Measurements from ENCODE around the gene RPL10. TPM values are rescaled to one million over a fixed set of nuclear protein-coding genes. Genes with fewer than 3 reads are reported as not detected.

Gene RPL10
- total and polyA plus RNA-seq, 2 of the 8 experiments (the other 6 are each of a cell fraction or from before 2014, with no cell fraction given) = 2,633 to 4,293 TPM

- peaks cover 0 to 15% of the 10 kb centered on the region in 2 experiments; a peak in 2 of 4 replicates for H3K79me2 ChIP-seq (ENCODE audit: control insufficient read depth in 1 of 2, insufficient read depth in 2 of 2, low read length in 2 of 2)
- H3K56ac ChIP-seq (replicated peaks; ENCODE audit: insufficient read length, low read depth, low read length) = peak overlapping the region; percentile 85
- DNase-seq (ENCODE audit: low read depth in 1 of 2, low spot score in 2 of 2) (peak in 1 of 2 experiments; percentile 72), FAIRE-seq (no peak)
- no peaks in the 10 kb centered on the region for H3K9me3 ChIP-seq (ENCODE audit: insufficient read depth in 2 of 2, low read depth in 1 of 2, low read length in 1 of 2)
- H3K23me2 ChIP-seq (ENCODE audit: low read depth, low read length) = peaks cover 6% of the 10 kb centered on the region; the same call in 1 of the 2 replicates
- peak overlapping the region; percentile 75 for H2BK5ac ChIP-seq (ENCODE audit: low read depth, low read length)
- ChIA-PET CTCF (ENCODE audit: partially characterized antibody) (interaction anchor here (0.8 to 4.9 kb wide), 4 partner anchors 12 to 137 kb away, joined by 3 to 20 read pairs (median 6); partner anchors contain the start of genes DNASE1L1 and FLNA), POLR2A (ENCODE audit: partially characterized antibody) (interaction anchor here (0.6 to 8.4 kb wide), 36 partner anchors 12 to 322 kb away, joined by 3 to 124 read pairs (median 5); partner anchors contain the start of genes ATP6AP1, DNASE1L1, EMD and FAM3A)
- H3K36me3 ChIP-seq (ENCODE audit: control insufficient read depth in 2 of 4, insufficient read depth in 4 of 4, low read length in 3 of 4) = peaks cover 13 to 25% (median 19%) of the 10 kb centered on the region in 4 experiments
- peak overlapping the region; percentile 95; the same call in 1 of the 2 replicates for H4K8ac ChIP-seq (ENCODE audit: extremely low read depth, insufficient read depth, low read length)
- H3K14ac ChIP-seq (ENCODE audit: insufficient read length) = no peak overlapping the region
- peaks cover 0 to 6% (median 0%) of the 10 kb centered on the region in 4 experiments; a peak in 2 of 7 replicates for H3K4me1 ChIP-seq (replicated peaks in 1 of 4; ENCODE audit: control insufficient read depth in 3 of 4, insufficient read depth in 4 of 4, low read length in 3 of 4)
- H3K79me1 ChIP-seq (ENCODE audit: low read depth, low read length) = no peaks in the 10 kb centered on the region
- H2BK120ac ChIP-seq (replicated peaks; ENCODE audit: low read depth, low read length) = no peak overlapping the region
- peak overlapping the region; percentile 71 for H3K18ac ChIP-seq (ENCODE audit: extremely low read depth, low read length)
- WGBS, 2 experiments (ENCODE audit: extremely low coverage in 1 of 2, insufficient coverage in 1 of 2, insufficient read length in 1 of 2, insufficient replicate concordance in 2 of 2, low coverage in 1 of 2, low lambda C conversion rate in 2 of 2, missing lambda C conversion rate in 1 of 2) = 6% methylated on average over 22 of the region's 53 CpGs; no CpG with 5 or more reads in 1 of the 2 experiments
- H3K4me3 ChIP-seq (ENCODE audit: extremely low read depth in 1 of 4, insufficient read depth in 2 of 4, low read depth in 3 of 4, low read length in 4 of 4) = peak overlapping the region; percentile 82 to 99 (median 96)
- H3K27me3 ChIP-seq (replicated peaks in 1 of 4; ENCODE audit: control insufficient read depth in 3 of 4, extremely low read depth in 1 of 4, insufficient read depth in 3 of 4, low read length in 3 of 4) = no peaks in the 10 kb centered on the region
- H2BK12ac ChIP-seq (ENCODE audit: low read depth, low read length) = no peak overlapping the region
- H3K23ac ChIP-seq (ENCODE audit: insufficient read length) = no peak overlapping the region
- H4K20me1 ChIP-seq (replicated peaks in 1 of 2; ENCODE audit: control insufficient read depth in 1 of 2, insufficient read depth in 2 of 2, low read length in 2 of 2) = peaks cover 3 to 4% of the 10 kb centered on the region in 2 experiments
- peak overlapping the region; percentile 77 for H4K91ac ChIP-seq (replicated peaks; ENCODE audit: insufficient read length, low read length)
- H3K9ac ChIP-seq (replicated peaks in 1 of 4; ENCODE audit: extremely low read depth in 1 of 4, low read depth in 3 of 4, low read length in 3 of 4) = peak overlapping the region; percentile 50 to 99 (median 90)
- peak overlapping the region; percentile 69 for H3K4ac ChIP-seq (replicated peaks; ENCODE audit: insufficient read length, low read depth, low read length)
- 0 out of 2 replicates have a peak overlapping the region, but pooled peaks have one; percentile 16 for H2AK5ac ChIP-seq (ENCODE audit: low read depth, low read length)
- no peak overlapping the region for H2BK20ac ChIP-seq (ENCODE audit: low read length)
- H2AFZ ChIP-seq (ENCODE audit: low read length) = no peak overlapping the region
- H3K4me2 ChIP-seq (ENCODE audit: insufficient read depth in 1 of 2, low read depth in 2 of 2, low read length in 2 of 2) = peak overlapping the region; percentile 84 to 85
- no peak overlapping the region for H2BK15ac ChIP-seq (ENCODE audit: low read length)
- peak overlapping the region; percentile 95 for H3K27ac ChIP-seq (ENCODE audit: low read depth, low read length)
- peak overlapping the region; percentile 86 for H4K5ac ChIP-seq (ENCODE audit: insufficient read length, low read depth, low read length)
- TF ChIP-seq SIX5 (IDR thresholded peaks at IDR 0.05; ENCODE audit: low read depth, low read length) = no peak
- no peak for TF ChIP-seq CTBP2 (IDR thresholded peaks at IDR 0.05; ENCODE audit: borderline replicate concordance, insufficient read depth, insufficient read length, low read length)
- peak; percentile 37 for TF ChIP-seq KDM4A (IDR thresholded peaks at IDR 0.05; ENCODE audit: low read depth, low read length, severe bottlenecking)
- TF ChIP-seq PHF8 (conservative IDR thresholded peaks at IDR 0.05; ENCODE audit: low read depth, low read length) = peak; percentile 40
- 0 out of 2 replicates have a peak, but pooled peaks have one; percentile 1 for TF ChIP-seq MAX (IDR thresholded peaks at IDR 0.05)
- 0 out of 2 replicates have a peak, but pooled peaks have one; percentile 3 for TF ChIP-seq TAF1 (IDR thresholded peaks at IDR 0.05; ENCODE audit: low read depth, low read length)
- TF ChIP-seq TAF7 (optimal IDR thresholded peaks at IDR 0.05; ENCODE audit: borderline replicate concordance, low read depth, low read length) = peak; percentile 6
- TF ChIP-seq SP4 (IDR thresholded peaks at IDR 0.05; ENCODE audit: low read length) = no peak
- no peak for TF ChIP-seq POU5F1 (IDR thresholded peaks at IDR 0.05; ENCODE audit: low read depth, low read length)
- no peak for TF ChIP-seq SRF (IDR thresholded peaks at IDR 0.05; ENCODE audit: low read depth, low read length)
Measured at GRCh38 chrX:154396973-154397887, 947 bp upstream of the RPL10 start.
